Breast epithelium (tissue), 4 donors: ENCODE data around the gene CD80. TPM values are rescaled to one million over a fixed set of nuclear protein-coding genes. Genes with fewer than 3 reads are reported as not detected.

ENCODE experiments used
- DNase-seq, 2 donors: peaks; one replicate each; pipeline ENCODE4 v3.0.0-alpha.2; 2019; ENCODE audit warnings: low spot score in 2 of 2
- H3K27ac ChIP-seq, 2 donors: fragments of 200-600 bp; sonication (generic) in 1 of 2; one replicate each; pipeline ENCODE4 v1.5.1; 2016 to 2019; ENCODE audit warnings: mild to moderate bottlenecking in 1 of 2
- H3K27me3 ChIP-seq, 2 donors: fragments of 200-600 bp; sonication (generic) in 1 of 2; one replicate each; pipeline versions ENCODE4 v1.5.1 to v1.6.0; 2017 to 2019; ENCODE audit warnings: control low read depth in 1 of 2, mild to moderate bottlenecking in 1 of 2
- H3K36me3 ChIP-seq: fragments of 200-600 bp; one replicate; pipeline ENCODE4 v1.5.1; 2019
- H3K4me1 ChIP-seq, 2 donors: fragments of 200-600 bp; sonication (generic); one replicate each; pipeline ENCODE4 v1.5.1; 2016 to 2019; ENCODE audit warnings: control low read depth in 1 of 2
- H3K4me3 ChIP-seq, 3 donors: fragments of 200-600 bp; sonication (generic); 1 replicate in 2 of 3; 2 replicates in 1 of 3; pipeline ENCODE4 v1.5.1; 2016 to 2019; ENCODE audit warnings: mild to moderate bottlenecking in 3 of 3, moderate library complexity in 2 of 3
- H3K9me3 ChIP-seq, 2 donors: fragments of 200-600 bp; sonication (generic) in 1 of 2; one replicate each; pipeline ENCODE4 v1.5.1; 2016 to 2019; ENCODE audit warnings: control low read depth in 1 of 2
- CTCF ChIP-seq, 3 donors: fragments of 450-650 bp; IDR thresholded peaks; one replicate each; pipeline ENCODE4 v1.5.1; 2016 to 2017; ENCODE audit warnings: antibody characterized with exemption in 3 of 3, mild to moderate bottlenecking in 3 of 3, moderate library complexity in 3 of 3
- POLR2A ChIP-seq: fragments of 450-650 bp; IDR thresholded peaks from one replicate; pipeline ENCODE4 v1.6.1; 2016; ENCODE audit warnings: antibody characterized with exemption, mild to moderate bottlenecking, moderate library complexity
- POLR2AphosphoS5 ChIP-seq, 3 donors: sonication (generic); formaldehyde crosslinking; IDR thresholded peaks; one replicate each; pipeline ENCODE4 v1.6.1; 2017; ENCODE audit warnings: antibody characterized with exemption in 3 of 3
- intact Hi-C: fragments of 100-400 bp; cut with DNase I; formaldehyde crosslinking; loops from one replicate; pipeline ENCODE4 v1.15.1; 2023; ENCODE audit warnings: low total_unique reads
- total RNA-seq, 3 donors: library from RNA; depleted of rRNA; stranded (reverse); fragments of >200 nt; gene quantifications; one replicate each; pipeline ENCODE4 v1.1.0, GENCODE V29; 2016

The CD80 gene
- total RNA-seq, 3 donors from 2014 or later, result 0.96 to 1.8 (median 1.6) TPM

- no peak overlapping the region for H3K27ac ChIP-seq
- no peak for TF ChIP-seq POLR2A
- TF ChIP-seq POLR2AphosphoS5 (IDR thresholded peaks at IDR 0.05), result no peak
- TF ChIP-seq CTCF (IDR thresholded peaks at IDR 0.05), result no peak
- no peak for DNase-seq
- intact Hi-C loops, result no loop called here
- no peaks in the 10 kb centered on the region for H3K9me3 ChIP-seq
- H3K4me1 ChIP-seq, result no peaks in the 10 kb centered on the region
- no peaks in the 10 kb centered on the region for H3K27me3 ChIP-seq
- H3K4me3 ChIP-seq, result no peak overlapping the region
- H3K36me3 ChIP-seq, result no peaks in the 10 kb centered on the region
Observed at GRCh38 chr3:119548341-119548740, 11.1 kb downstream of the CD80 start.

- DNase-seq, result no peak
- H3K4me1 ChIP-seq, result no peaks in the 10 kb centered on the region
- no peak for TF ChIP-seq CTCF (IDR thresholded peaks at IDR 0.05)
- TF ChIP-seq POLR2A, result no peak
- no peak for TF ChIP-seq POLR2AphosphoS5 (IDR thresholded peaks at IDR 0.05)
Observed at GRCh38 chr3:119547227-119547626, 12.2 kb downstream of the CD80 start.

DNA sequence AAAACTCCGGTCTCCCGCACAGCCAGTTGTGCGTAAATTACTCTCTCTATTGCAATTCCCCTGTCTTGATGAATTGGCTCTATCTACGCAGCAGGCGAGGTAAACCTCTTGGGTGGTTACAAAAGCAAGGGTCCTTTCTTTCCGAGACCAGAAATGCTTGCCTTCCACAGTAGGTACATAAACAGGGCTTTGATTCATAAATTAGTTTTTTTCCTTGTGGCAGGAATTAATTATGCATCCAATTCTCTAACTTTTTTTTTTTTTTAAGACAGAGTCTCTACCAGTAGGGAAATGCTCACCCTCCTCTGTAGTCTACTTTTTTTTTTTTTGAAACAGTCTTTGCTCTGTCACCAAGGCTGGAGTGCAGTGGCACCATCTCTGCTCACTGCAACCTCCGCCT is 16.3 kb downstream of the CD80 start:
- Histone ChIP-seq H3K9me3 (no peaks in the 10 kb centered on the region), H3K27me3 (no peaks in the 10 kb centered on the region), H3K4me3 (no peak overlapping the region), H3K36me3 (no peaks in the 10 kb centered on the region), H3K27ac (no peak overlapping the region), H3K4me1 (no peaks in the 10 kb centered on the region)
- no peak for TF ChIP-seq POLR2A
- no peak for TF ChIP-seq POLR2AphosphoS5 (IDR thresholded peaks at IDR 0.05)
- no peak for TF ChIP-seq CTCF (IDR thresholded peaks at IDR 0.05)
- intact Hi-C loops, result no loop called here
- no peak for DNase-seq

More at GRCh38 chr3:119547227-119547626, 12.2 kb downstream of the CD80 start:
- Histone ChIP-seq H3K9me3 (no peaks in the 10 kb centered on the region), H3K27me3 (no peaks in the 10 kb centered on the region), H3K27ac (no peak overlapping the region), H3K4me3 (no peak overlapping the region), H3K36me3 (no peaks in the 10 kb centered on the region)
- intact Hi-C loops, result no loop called here

GRCh38 chr3:119542168-119542767 is 17.1 kb downstream of the CD80 start:
- no peak overlapping the region for H3K27ac ChIP-seq
- H3K4me1 ChIP-seq, result no peaks in the 10 kb centered on the region
- intact Hi-C loops, result no loop called here
- no peaks in the 10 kb centered on the region for H3K36me3 ChIP-seq
- no peaks in the 10 kb centered on the region for H3K27me3 ChIP-seq
- no peak for DNase-seq
- TF ChIP-seq CTCF (IDR thresholded peaks at IDR 0.05) (no peak), POLR2A (no peak), POLR2AphosphoS5 (IDR thresholded peaks at IDR 0.05) (no peak)
- no peak overlapping the region for H3K4me3 ChIP-seq
- no peaks in the 10 kb centered on the region for H3K9me3 ChIP-seq

DNA sequence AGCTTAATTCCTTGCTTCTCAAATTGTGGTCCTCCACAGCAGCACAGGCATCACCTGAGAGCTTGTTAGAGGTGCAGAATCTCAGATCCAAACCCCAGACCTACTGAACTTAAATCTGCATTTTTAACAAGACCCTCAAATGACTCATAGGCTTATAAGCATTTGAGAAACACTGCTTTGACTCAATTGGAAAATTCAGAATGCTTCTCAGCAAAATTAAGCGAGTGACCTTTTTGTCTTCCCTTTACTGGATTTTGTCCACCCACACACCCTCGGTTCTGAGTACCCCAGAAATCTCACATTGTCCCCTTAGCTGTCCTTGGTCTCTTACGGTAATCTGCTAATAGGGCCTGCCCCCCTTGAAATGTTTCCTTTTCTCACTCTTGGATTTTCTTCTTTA is 17.9 kb downstream of the CD80 start:
- Histone ChIP-seq H3K4me3 (no peak overlapping the region), H3K4me1 (no peaks in the 10 kb centered on the region), H3K27ac (no peak overlapping the region), H3K27me3 (no peaks in the 10 kb centered on the region), H3K36me3 (no peaks in the 10 kb centered on the region), H3K9me3 (no peaks in the 10 kb centered on the region)
- no peak for TF ChIP-seq POLR2A
- TF ChIP-seq POLR2AphosphoS5 (IDR thresholded peaks at IDR 0.05), result no peak
- no peak for TF ChIP-seq CTCF (IDR thresholded peaks at IDR 0.05)
- intact Hi-C loops, result no loop called here
- no peak for DNase-seq
